Ovary (tissue), 3 donors: ENCODE results near the gene NCAPD2.

Source experiments
- CTCF ChIP-seq, 3 donors: fragments of 450-650 bp in 2 of 3; fragments of 200-600 bp in 1 of 3; IDR thresholded peaks; one replicate each; pipeline versions ENCODE4 v1.5.1 to v1.8.0; 2016 to 2022; ENCODE audit warnings: antibody characterized with exemption in 3 of 3, mild to moderate bottlenecking in 1 of 3
- EP300 ChIP-seq: sonication (generic); formaldehyde crosslinking; IDR thresholded peaks from one replicate; pipeline ENCODE4 v1.6.1; 2017; ENCODE audit warnings: antibody characterized with exemption
- donor health status: DM: no; HTN: no; CAD: no.

DNA sequence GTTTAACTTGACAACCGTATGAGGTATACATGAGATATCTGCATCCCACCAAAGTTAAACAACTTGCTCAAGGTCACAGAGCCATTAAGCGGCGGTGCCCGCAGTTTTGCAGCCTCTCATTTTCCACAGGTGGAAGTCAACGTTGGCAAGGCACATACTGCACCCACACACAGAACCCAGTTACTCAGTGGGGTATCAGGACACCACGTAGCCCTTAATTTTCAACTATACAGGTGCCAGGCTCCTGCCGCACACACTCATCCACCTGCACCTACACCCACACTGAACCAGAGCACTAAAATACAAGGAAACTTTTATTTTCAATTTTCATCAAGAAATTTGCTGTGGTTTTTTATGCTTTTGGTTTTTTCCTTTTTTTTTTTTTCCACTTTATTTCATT lies 75.9 kb downstream of the NCAPD2 start:
- TF ChIP-seq EP300 (no peak), CTCF (IDR thresholded peaks at IDR 0.05) (no peak)
